Adipocyte (in vitro differentiated cells): ENCODE data around the gene CD109.
A peak's percentile ranks its signal among the peaks of the same experiment; 100 is the strongest.
"Not testable (repeated sequence)": the region's sequence is repeated elsewhere in the genome, so short reads cannot be mapped to it uniquely, and the experiment has no call there.

Source experiments
- DNase-seq: peaks from one replicate; pipeline ENCODE4 v3.0.0-alpha.2; 2015; ENCODE audit warnings: low read depth
- H3K27me3 ChIP-seq: replicated peaks from 2 replicates; pipeline ENCODE4 v1.7.0; 2013; ENCODE audit warnings: mild to moderate bottlenecking, low read length, moderate library complexity; ENCODE audit not compliant: control insufficient read depth, insufficient read depth
- H3K36me3 ChIP-seq: 2 replicates; pipeline ENCODE4 v1.7.0; 2013; ENCODE audit warnings: low read length, mild to moderate bottlenecking, moderate library complexity; ENCODE audit not compliant: control insufficient read depth, insufficient read depth, severe bottlenecking
- H3K4me1 ChIP-seq: 2 replicates; pipeline ENCODE4 v1.7.0; 2013; ENCODE audit warnings: mild to moderate bottlenecking, low read length, moderate library complexity; ENCODE audit not compliant: control insufficient read depth, insufficient read depth
- H3K4me3 ChIP-seq: 2 replicates; pipeline ENCODE4 v1.7.0; 2013; ENCODE audit warnings: mild to moderate bottlenecking, low read length, moderate library complexity
- H3K9ac ChIP-seq: 2 replicates; pipeline ENCODE4 v1.7.0; 2013; ENCODE audit warnings: mild to moderate bottlenecking, low read length, moderate library complexity
- H3K9me3 ChIP-seq: 2 replicates; pipeline ENCODE4 v1.7.0; 2013; ENCODE audit warnings: mild to moderate bottlenecking, low read length, moderate library complexity; ENCODE audit not compliant: control insufficient read depth

CD109 gene

DNA sequence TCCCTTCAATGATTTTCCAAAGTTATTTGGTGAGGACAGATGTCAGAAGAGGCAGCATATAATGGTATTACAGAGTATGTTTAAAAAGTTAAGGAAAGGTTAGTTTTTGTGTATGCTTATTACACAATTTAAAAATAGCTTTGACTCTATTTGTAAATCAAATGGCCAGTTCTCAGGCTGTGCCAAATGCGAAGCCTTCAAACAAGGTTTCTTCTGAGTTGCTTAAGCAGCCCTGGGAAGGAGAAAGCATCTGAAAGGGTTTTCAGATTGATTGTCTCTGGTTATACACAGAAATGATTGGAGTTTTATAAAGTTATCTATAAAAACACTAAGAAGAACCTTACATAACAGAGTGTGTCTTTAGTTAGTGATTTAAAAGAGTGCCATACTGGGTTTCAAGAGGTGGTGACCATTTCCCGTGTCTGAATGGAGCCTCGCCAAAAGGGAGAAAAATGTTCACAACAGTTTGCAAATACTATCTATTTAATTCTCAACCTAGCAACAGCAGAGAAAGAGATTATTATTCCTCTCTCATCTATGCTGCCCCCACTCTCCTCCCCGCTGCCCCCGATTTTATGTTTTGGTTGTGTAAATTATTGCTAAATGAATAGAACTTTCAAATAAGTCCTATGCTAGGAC lies 16.7 kb downstream of the CD109 start:
- no peaks in the 10 kb centered on the region for H3K9me3 ChIP-seq
- H3K27me3 ChIP-seq = no peaks in the 10 kb centered on the region
- peaks cover 3% of the 10 kb centered on the region for H3K36me3 ChIP-seq
- H3K4me3 ChIP-seq = no peak overlapping the region
- DNase-seq = peak; percentile 42
- H3K4me1 ChIP-seq = peaks cover 10% of the 10 kb centered on the region
- H3K9ac ChIP-seq = no peak overlapping the region

DNA sequence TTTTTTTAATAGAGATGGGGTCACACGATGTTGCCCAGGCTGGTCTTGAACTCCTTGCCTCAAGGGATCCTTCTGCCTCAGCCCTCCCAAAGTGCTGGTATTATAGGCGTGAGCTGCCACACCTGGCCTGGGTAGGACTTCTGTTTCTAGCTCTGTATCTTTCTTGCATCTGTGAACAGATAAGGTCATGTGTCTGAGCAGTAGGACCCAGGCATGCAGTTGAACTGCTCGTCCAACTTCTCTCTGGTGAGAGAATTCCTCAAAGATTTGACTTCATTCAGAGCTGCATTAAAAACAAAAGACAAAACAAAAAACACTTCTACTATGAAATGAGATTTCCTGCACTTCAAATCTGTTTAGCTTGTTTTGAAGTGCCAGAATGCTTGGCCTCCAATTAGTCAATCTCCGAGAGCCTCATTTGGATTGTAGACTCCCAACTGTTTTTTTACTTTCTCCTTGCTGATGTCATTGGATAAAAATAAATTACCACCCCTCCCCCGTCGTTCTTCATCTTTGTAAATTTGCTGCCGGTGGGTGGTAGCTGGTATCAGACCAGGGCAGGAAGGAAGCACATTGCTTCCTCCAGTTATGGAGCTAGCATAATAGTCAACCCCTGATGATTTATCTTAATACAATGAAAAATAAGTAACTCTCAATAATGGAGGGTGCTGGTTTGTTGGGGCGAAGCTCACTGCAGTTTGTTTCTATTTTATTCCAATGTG lies 17.6 kb downstream of the CD109 start:
- no peaks in the 10 kb centered on the region for H3K9me3 ChIP-seq
- DNase-seq = no peak

DNA sequence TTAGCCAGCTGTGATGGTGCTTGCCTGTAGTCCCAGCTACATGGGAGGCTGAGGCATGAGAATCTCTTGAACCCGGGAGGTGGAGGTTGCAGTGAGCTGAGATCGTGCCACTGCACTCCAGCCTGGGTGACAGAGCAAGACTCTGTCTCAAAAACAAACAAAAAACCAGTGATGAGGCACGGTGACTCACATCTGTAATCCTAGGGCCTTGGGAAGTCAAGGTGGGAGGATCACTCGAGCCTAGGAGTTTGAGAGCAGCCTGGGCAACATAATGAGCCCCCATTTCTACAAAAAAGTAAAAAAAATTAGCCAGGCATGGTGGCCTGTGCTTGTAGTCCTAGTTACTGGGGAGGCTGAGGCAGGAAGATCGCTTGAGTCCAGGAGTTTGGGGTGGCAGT lies 19.1 kb downstream of the CD109 start:
- H3K27me3 ChIP-seq, H3K4me1 ChIP-seq, H3K4me3 ChIP-seq, DNase-seq, H3K9ac ChIP-seq, H3K9me3 ChIP-seq, H3K36me3 ChIP-seq: not testable (repeated sequence)

More for the DNA sequence above, 17.6 kb downstream of the CD109 start:
- Histone ChIP-seq H3K36me3 (peaks cover 3% of the 10 kb centered on the region), H3K4me3 (no peak overlapping the region), H3K9ac (no peak overlapping the region), H3K27me3 (no peaks in the 10 kb centered on the region), H3K4me1 (peaks cover 10% of the 10 kb centered on the region)

DNA sequence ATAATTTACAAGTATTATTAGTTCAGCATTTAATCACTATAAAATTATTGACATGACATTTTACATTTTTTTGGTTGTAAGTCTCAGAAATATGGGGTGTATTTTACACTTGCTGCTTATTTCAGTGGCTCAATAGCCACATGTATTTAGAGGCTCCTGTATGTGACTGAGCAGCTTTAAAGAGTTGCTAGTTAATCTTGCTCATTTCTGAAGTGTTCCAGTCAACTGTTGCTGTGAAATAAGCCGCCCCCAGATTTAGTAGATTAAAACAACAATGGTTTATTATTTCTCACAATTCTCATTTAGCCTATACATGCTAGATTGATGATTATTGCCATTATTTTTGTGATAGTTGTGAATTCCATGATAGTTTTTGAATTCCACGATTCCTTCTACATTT lies 23.0 kb downstream of the CD109 start:
- H3K27me3 ChIP-seq = no peaks in the 10 kb centered on the region
- H3K36me3 ChIP-seq = peaks cover 8% of the 10 kb centered on the region
- no peaks in the 10 kb centered on the region for H3K9me3 ChIP-seq
- no peak for DNase-seq
- H3K4me3 ChIP-seq = no peak overlapping the region
- no peak overlapping the region for H3K9ac ChIP-seq
- H3K4me1 ChIP-seq = peaks cover 16% of the 10 kb centered on the region

DNA sequence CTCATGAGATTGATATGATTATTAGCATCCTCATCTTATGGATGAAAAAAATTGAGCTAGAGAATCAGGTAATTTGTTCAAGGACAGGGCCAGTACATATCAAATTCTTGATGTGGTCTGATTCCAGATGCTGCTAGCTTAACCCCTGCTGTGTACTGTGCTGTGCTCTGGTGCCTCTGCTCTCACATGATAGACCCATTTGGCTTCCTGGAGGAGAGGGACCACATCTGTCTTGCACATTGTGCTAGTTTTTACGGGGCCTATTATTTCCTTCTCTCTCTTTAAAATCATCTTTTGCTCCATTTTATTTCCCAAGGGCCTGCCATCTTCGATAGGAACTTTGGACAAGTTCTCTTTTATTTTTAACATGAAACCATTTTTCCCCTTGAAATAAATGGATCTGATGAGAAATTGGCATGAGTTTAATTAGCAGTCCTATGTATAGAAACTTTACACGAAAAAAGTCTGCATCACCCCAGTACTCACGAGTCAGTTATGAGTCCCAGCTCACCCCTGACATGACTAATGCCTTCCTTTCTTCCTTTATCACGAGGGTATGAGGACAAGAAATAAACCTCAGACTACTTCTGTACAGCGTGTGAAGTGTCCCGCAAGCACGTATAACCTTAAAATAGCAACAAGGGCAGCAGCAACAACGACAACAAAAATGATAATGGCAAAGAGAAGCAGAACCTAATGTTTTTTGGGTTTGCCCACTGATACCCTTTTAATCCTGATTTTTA lies 26.5 kb downstream of the CD109 start:
- Histone ChIP-seq H3K9ac (peak overlapping the region; percentile 11), H3K9me3 (no peaks in the 10 kb centered on the region), H3K4me3 (peak overlapping the region; percentile 41), H3K27me3 (no peaks in the 10 kb centered on the region), H3K4me1 (peaks cover 16% of the 10 kb centered on the region), H3K36me3 (peaks cover 10% of the 10 kb centered on the region)
- peak; percentile 79 for DNase-seq

DNA sequence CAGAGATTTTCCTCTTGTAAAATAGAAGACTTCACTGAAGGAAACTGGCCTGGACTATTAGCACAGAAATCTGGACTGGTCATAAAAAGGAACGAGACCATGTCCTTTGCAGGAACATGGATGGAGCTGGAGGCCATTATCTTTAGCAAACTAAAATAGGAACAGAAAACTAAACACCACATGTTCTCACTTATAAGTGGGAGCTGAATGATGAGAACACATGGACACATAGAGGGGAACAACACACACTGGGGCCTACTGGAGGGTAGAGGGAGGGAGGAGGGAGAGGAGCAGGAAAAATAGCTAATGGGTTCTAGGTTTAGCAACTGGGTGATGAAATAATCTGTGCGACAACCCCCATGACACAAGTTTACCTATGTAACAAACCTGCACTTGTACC lies 27.5 kb downstream of the CD109 start:
- not testable (repeated sequence) for H3K36me3 ChIP-seq, H3K9ac ChIP-seq, H3K9me3 ChIP-seq, DNase-seq, H3K4me3 ChIP-seq, H3K27me3 ChIP-seq
- peaks cover 16% of the 10 kb centered on the region for H3K4me1 ChIP-seq

DNA sequence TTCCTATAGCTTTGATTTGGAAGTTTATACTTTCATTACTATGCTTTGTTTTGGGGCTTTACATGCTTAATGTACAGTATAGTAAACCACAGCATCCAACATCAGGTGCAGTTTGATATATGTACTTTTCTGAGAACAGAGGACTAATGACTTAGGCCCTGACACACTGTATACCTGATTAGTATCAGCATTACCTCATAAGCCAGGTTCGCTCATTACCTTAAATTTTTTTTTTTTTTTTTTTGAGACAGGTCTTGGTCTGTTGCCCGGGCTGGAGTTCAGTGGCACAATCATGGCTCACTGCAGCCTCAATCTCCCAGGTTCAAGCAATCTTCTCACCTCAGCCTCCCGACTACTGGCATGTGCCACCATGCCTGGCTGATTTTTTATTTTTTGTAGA lies 28.4 kb downstream of the CD109 start:
- H3K9ac ChIP-seq = no peak overlapping the region
- no peaks in the 10 kb centered on the region for H3K27me3 ChIP-seq
- H3K4me3 ChIP-seq = no peak overlapping the region
- no peak for DNase-seq
- H3K36me3 ChIP-seq = peaks cover 10% of the 10 kb centered on the region
- H3K9me3 ChIP-seq = no peaks in the 10 kb centered on the region
- H3K4me1 ChIP-seq = peaks cover 16% of the 10 kb centered on the region

DNA sequence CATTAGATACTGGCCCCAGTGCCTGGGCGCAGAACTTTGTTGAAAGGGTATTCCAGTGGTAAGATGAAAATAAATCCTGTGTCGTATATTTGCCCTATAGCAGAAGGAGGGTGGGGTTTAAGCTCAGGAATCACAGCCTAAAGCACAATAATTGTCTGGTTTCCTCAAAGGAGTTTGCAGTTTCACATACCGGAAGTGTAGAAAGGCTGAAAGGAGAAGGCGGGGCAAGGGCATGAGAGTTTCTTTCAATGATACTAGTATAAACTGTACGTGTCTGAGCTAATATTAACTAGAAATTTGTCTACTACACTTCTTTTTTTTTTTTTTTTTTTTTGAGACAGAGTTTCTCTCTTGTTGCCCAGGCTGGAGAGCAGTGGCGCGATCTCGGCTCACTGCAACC lies 29.2 kb downstream of the CD109 start:
- not testable (repeated sequence) for H3K9me3 ChIP-seq, H3K4me3 ChIP-seq, DNase-seq, H3K27me3 ChIP-seq, H3K9ac ChIP-seq
- peaks cover 10% of the 10 kb centered on the region for H3K36me3 ChIP-seq
- H3K4me1 ChIP-seq = peaks cover 16% of the 10 kb centered on the region

DNA sequence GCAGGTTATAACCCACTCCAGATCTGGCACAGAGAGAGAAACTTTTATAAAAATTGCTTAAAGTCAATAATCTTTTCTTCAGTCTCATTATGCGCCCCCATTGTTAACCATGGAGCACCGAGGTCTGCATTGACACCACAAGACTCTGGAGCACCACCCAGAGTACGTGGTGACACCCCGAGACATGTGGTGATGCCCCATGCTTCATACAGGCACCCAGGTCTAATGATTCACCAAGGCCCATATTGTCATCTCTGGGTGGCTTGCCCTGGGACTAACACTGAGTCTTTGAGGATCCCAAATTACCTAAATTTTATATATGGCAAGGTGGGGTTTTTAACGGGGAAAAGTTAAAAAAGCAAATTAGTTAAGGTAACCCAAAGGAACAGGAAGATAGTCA lies 31.1 kb downstream of the CD109 start:
- no peak overlapping the region for H3K4me3 ChIP-seq
- no peaks in the 10 kb centered on the region for H3K9me3 ChIP-seq
- no peaks in the 10 kb centered on the region for H3K27me3 ChIP-seq
- no peak for DNase-seq
- peaks cover 25% of the 10 kb centered on the region for H3K36me3 ChIP-seq
- no peak overlapping the region for H3K9ac ChIP-seq
- H3K4me1 ChIP-seq = peaks cover 13% of the 10 kb centered on the region

DNA sequence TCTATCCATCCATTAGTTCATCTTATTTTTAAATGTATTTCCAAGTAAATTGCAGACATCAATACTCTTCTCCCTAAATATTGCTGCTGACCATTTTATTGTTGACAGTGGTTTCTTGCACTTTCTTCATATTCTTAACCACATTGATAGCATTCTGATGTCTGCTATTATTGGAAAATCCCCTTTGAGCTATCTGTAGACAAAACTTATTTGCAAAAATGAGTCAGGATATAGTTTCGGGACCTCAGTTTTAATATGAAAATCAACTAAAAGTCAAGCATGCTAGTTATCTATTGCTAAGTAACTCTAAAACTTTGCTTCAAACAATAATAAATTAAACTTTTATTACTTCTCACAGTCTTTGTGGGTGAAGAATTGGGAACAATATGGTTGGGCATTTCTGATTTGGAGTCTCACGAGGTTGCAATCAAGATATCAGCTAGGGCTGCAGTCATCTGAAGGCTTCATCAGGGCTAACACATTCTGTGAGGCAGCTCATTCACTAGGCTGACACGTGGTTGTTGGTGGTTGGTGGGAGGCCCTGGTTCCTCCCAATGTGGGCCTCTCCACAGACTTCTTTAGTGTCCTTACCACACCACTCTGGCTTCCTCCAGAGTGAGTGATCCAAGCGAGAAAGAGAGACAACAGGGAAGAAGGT lies 32.7 kb downstream of the CD109 start:
- DNase-seq = no peak
- peaks cover 25% of the 10 kb centered on the region for H3K36me3 ChIP-seq

DNA sequence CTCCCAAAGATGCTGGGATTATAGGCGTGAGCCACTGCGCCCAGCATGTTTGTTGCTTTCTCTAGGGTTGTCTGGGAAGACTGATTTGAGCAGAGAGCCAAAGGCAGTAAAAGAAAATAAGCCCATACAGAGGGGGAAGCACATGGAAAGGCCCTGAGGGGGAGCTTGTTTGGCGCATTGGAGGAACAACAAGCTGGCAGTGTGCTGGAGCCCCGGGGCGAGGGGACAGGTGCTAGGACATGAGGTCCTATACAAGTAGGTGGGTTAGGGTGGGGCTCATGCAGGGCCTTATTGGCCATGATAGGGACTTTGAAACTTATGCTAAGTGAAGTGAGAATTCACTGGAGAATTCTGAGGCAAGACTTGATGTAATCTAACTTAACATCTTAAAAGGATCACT lies 35.3 kb downstream of the CD109 start:
- Histone ChIP-seq H3K4me1 (peaks cover 5% of the 10 kb centered on the region), H3K27me3 (no peaks in the 10 kb centered on the region), H3K4me3 (no peak overlapping the region), H3K36me3 (peaks cover 25% of the 10 kb centered on the region), H3K9me3 (no peaks in the 10 kb centered on the region), H3K9ac (no peak overlapping the region)
- no peak for DNase-seq

More for the DNA sequence above, 32.7 kb downstream of the CD109 start:
- H3K27me3 ChIP-seq = no peaks in the 10 kb centered on the region
- no peaks in the 10 kb centered on the region for H3K4me1 ChIP-seq
- no peak overlapping the region for H3K4me3 ChIP-seq
- H3K9ac ChIP-seq = no peak overlapping the region
- H3K9me3 ChIP-seq = no peaks in the 10 kb centered on the region
